Epithelial cell of esophagus (primary cell): ENCODE measurements around the gene MAD1L1.

ENCODE experiments used
- DNase-seq: peaks from one replicate; pipeline ENCODE4 v3.0.0; 2010; ENCODE audit warnings: low read depth
- H3K4me3 ChIP-seq: 2 replicates; pipeline ENCODE4 v1.5.1; 2011; ENCODE audit warnings: mild to moderate bottlenecking, low read length, control low read depth
- TF ChIP-seq, protein P1 (sequence below): IDR thresholded peaks from 2 replicates; pipeline ENCODE4 v1.5.1; 2011; ENCODE audit warnings: low read depth, mild to moderate bottlenecking, low read length, control low read depth, inconsistent platforms; ENCODE audit not compliant: insufficient read depth; ENCODE audit errors: missing control alignments

The MAD1L1 gene

DNA sequence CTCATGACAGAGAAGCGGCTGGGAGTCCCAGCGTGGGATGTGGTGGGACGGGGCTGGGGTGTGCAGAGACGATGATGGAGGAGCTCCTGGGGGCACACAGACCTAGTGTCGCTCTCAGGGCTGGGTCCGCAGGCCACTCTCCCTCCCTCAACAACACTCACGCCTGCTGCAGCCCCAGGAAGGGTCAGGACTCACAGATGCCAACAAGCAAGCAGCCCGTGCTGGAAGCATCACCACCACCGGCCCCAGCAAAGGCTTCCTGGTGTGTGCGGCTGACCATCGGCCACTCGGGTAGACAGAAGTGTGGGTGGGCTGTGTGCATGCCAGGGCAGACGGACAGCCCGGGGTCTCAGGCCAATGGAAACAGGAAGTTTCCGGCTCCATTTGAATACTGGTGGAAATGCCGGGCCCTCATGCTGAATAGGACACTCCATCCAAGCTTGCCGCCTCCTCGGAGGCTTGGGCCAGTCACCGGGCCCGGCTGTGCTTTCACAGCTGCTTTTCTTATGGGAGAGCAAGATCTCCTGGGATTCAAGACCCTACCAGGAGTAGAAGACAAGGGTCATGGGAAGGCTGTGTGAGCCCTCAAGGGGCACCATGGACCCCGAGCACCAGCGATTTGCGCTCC lies 384.6 kb downstream of the MAD1L1 start:
- TF ChIP-seq, protein P1, sequence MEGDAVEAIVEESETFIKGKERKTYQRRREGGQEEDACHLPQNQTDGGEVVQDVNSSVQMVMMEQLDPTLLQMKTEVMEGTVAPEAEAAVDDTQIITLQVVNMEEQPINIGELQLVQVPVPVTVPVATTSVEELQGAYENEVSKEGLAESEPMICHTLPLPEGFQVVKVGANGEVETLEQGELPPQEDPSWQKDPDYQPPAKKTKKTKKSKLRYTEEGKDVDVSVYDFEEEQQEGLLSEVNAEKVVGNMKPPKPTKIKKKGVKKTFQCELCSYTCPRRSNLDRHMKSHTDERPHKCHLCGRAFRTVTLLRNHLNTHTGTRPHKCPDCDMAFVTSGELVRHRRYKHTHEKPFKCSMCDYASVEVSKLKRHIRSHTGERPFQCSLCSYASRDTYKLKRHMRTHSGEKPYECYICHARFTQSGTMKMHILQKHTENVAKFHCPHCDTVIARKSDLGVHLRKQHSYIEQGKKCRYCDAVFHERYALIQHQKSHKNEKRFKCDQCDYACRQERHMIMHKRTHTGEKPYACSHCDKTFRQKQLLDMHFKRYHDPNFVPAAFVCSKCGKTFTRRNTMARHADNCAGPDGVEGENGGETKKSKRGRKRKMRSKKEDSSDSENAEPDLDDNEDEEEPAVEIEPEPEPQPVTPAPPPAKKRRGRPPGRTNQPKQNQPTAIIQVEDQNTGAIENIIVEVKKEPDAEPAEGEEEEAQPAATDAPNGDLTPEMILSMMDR: no peak

DNA sequence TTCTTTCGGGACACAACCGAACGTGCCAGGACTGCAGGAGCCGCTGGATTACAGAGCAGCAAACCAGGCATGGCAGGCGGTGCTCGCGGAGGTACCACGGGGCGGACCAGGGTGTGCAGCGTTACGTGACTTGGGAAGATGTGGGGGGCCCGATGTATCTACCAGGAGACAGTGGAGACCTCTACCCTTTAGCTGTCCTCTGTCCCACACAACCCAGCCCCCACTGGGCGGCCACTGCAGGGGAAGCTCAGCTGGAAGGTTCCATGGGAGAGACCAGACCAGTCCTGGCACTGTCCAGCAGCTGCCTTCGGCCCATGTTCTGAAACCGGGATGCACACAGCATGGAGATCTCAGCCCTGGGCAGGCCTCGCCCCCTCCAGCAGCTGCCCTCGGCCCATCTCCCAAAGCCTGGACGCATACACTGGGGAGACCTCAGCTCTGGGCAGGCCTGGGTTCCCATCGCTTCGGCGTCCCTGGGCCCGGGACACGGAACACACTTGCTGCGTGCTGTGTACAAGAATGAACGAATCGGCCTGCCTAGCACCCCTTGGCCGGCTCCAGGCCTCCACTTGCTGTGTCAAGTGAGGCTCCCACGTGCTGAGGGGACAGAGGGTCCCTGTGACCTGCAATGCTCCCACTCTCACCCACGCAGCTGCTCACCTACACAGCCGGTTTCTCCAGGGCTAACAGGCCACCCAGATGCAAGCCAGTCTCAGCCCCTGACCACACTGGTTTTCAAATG lies 385.3 kb downstream of the MAD1L1 start:
- TF ChIP-seq, protein P1: no peak
- no peak overlapping the region for H3K4me3 ChIP-seq
- no peak for DNase-seq

More for the DNA sequence above, 384.6 kb downstream of the MAD1L1 start:
- H3K4me3 ChIP-seq: no peak overlapping the region
- DNase-seq: no peak

DNA sequence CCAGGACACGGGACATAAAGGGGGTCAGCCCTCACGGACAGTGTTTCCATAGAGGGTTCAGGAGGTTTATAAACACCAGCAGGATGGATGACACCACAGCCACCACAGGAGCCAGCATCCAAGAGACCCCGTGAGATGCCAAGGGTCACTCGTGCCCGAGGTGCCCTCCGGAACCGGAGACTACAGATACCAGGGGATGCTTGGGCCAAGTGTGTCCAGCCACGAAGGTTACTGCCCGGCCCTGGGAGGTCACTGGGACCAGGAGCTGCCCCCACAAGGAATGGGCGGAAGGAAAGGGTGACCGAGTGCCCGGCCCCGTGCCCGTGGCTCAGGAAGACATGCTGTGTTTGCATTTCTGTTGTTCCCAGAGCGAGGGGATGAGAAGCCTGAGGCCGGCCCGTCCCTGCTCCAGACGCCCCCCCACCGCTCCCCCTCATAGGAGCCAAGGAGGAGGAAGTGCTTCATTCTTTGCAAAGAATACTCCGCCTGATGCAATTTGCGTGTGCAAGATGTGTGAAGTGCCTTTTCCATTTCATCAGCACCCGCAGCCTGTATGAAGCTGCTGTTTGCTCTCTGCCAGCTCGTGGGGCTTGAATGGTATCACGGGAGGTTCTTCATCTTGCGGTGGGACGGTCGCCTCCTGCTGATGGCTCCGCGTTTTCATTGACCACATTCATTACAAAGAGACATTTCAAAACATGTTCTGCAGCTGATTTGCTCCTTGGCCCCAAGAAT lies 386.2 kb downstream of the MAD1L1 start:
- no peak for DNase-seq
- no peak overlapping the region for H3K4me3 ChIP-seq
- TF ChIP-seq, protein P1: no peak

GRCh38 chr7:1845536-1846311 lies 387.0 kb downstream of the MAD1L1 start:
- DNase-seq: no peak
- TF ChIP-seq, protein P1: no peak
- H3K4me3 ChIP-seq: no peak overlapping the region

GRCh38 chr7:1844951-1845390 lies 387.8 kb downstream of the MAD1L1 start:
- TF ChIP-seq, protein P1: no peak
- DNase-seq: no peak
- no peak overlapping the region for H3K4me3 ChIP-seq

GRCh38 chr7:1844336-1844950 lies 388.3 kb downstream of the MAD1L1 start:
- TF ChIP-seq, protein P1: no peak
- H3K4me3 ChIP-seq: no peak overlapping the region
- DNase-seq: no peak
